HG03025 (cell line): ENCODE results near the gene VAT1L.
"Not testable (repeated sequence)": the region's sequence is repeated elsewhere in the genome, so short reads cannot be mapped to it uniquely, and the experiment has no call there.

Experiments
- ATAC-seq: cut with Tn5 transposase; IDR thresholded peaks from one replicate; pipeline ENCODE4 v1.9.1; 2021; ENCODE audit warnings: mild to moderate bottlenecking, moderate library complexity; ENCODE audit not compliant: unreplicated experiment, low FRiP score

Gene VAT1L

GRCh38 chr16:77947590-77947989 lies 159.2 kb downstream of the VAT1L start:
- not testable (repeated sequence) for ATAC-seq

GRCh38 chr16:77948835-77949234 lies 160.5 kb downstream of the VAT1L start:
- ATAC-seq: no peak

GRCh38 chr16:77949445-77949844 lies 161.1 kb downstream of the VAT1L start:
- ATAC-seq: no peak

- ATAC-seq: no peak
Measured at GRCh38 chr16:77951788-77952187, 163.4 kb downstream of the VAT1L start.

- no peak for ATAC-seq
Measured at GRCh38 chr16:77955127-77955526, 166.8 kb downstream of the VAT1L start.

GRCh38 chr16:77956231-77956630 lies 167.9 kb downstream of the VAT1L start:
- ATAC-seq: no peak

- no peak for ATAC-seq
Measured at GRCh38 chr16:77960766-77961165, 172.4 kb downstream of the VAT1L start.

GRCh38 chr16:77961814-77962213 lies 173.4 kb downstream of the VAT1L start:
- ATAC-seq: no peak

GRCh38 chr16:77962689-77963088 lies 174.3 kb downstream of the VAT1L start:
- ATAC-seq: no peak

GRCh38 chr16:77963185-77964044 lies 175.1 kb downstream of the VAT1L start:
- ATAC-seq: peak; percentile 57

GRCh38 chr16:77965346-77965745 lies 177.0 kb downstream of the VAT1L start:
- ATAC-seq: no peak

GRCh38 chr16:77967054-77967904 lies 178.9 kb downstream of the VAT1L start:
- no peak for ATAC-seq

- no peak for ATAC-seq
Measured at GRCh38 chr16:77969861-77970260, 181.5 kb downstream of the VAT1L start.

GRCh38 chr16:77970371-77970770 lies 182.0 kb downstream of the VAT1L start:
- no peak for ATAC-seq

- ATAC-seq: peak; percentile 75
Measured at GRCh38 chr16:77971306-77972061, 183.1 kb downstream of the VAT1L start.

- ATAC-seq: no peak
Measured at GRCh38 chr16:77972062-77972392, 183.7 kb downstream of the VAT1L start.

- no peak for ATAC-seq
Measured at GRCh38 chr16:77974883-77975282, 186.5 kb downstream of the VAT1L start.

- ATAC-seq: no peak
Measured at GRCh38 chr16:77975942-77976341, 187.6 kb downstream of the VAT1L start.

- ATAC-seq: no peak
Measured at GRCh38 chr16:77977339-77977738, 189.0 kb downstream of the VAT1L start.

GRCh38 chr16:77985111-77985510 lies 196.7 kb downstream of the VAT1L start:
- no peak for ATAC-seq
